Measurements from ENCODE around the gene TRAF7. TPM values are rescaled to one million over a fixed set of nuclear protein-coding genes. Genes with fewer than 3 reads are reported as not detected.
"Not testable (repeated sequence)": the region's sequence is repeated elsewhere in the genome, so short reads cannot be mapped to it uniquely, and the experiment has no call there.

TRAF7 gene
- total RNA-seq, 1 donor from 2014 or later, result 190 TPM

DNA sequence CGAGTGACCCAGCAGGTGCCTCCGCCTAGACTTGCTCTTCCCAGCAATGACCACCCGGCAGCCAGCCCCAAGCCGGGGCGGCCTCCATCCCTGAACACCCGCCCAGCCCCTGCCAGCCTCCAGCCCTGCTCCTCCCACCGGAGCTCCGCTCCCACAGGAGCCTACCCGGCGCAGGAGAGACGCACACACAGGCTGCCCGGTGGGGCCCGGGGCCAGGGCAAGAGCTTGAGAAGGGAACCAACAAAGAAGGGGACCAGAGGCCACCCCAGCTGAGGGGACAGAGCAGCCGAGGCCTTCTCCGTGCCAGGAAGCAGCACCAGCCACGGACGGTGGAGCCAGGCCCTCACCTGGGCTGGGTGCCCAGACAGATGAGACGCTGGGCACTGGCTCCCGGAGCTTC lies 33.7 kb upstream of the TRAF7 start:
- TF ChIP-seq, protein P1, sequence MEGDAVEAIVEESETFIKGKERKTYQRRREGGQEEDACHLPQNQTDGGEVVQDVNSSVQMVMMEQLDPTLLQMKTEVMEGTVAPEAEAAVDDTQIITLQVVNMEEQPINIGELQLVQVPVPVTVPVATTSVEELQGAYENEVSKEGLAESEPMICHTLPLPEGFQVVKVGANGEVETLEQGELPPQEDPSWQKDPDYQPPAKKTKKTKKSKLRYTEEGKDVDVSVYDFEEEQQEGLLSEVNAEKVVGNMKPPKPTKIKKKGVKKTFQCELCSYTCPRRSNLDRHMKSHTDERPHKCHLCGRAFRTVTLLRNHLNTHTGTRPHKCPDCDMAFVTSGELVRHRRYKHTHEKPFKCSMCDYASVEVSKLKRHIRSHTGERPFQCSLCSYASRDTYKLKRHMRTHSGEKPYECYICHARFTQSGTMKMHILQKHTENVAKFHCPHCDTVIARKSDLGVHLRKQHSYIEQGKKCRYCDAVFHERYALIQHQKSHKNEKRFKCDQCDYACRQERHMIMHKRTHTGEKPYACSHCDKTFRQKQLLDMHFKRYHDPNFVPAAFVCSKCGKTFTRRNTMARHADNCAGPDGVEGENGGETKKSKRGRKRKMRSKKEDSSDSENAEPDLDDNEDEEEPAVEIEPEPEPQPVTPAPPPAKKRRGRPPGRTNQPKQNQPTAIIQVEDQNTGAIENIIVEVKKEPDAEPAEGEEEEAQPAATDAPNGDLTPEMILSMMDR (IDR thresholded peaks at IDR 0.05; ENCODE audit: unreplicated experiment), result no peak
- H3K27ac Mint-ChIP-seq (ENCODE audit: unreplicated experiment), result no peak overlapping the region
- peaks cover 4% of the 10 kb centered on the region for H3K27me3 Mint-ChIP-seq (ENCODE audit: unreplicated experiment)

DNA sequence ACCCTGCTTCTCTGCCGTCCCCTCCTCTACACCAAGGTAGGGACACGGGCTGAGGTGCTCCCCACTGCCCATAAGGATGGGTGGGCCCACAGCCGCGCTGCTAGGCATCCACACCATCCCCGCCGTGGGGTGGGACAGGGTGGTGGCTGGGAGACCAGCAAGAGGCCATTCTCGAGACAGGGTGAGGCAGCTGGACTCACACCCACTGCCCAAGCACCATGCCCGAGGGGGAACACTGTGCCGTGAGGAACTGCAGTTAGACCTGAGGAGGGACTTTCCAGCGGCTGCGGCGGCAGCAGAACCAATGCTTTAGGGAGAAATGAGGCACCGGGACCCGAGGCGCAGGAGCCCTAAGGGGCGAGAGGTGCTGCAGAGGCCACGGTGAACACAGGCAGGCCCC lies 33.2 kb upstream of the TRAF7 start:
- H3K27ac Mint-ChIP-seq (ENCODE audit: unreplicated experiment), result no peak overlapping the region
- peaks cover 9% of the 10 kb centered on the region for H3K4me1 Mint-ChIP-seq (ENCODE audit: unreplicated experiment)
- no peaks in the 10 kb centered on the region for H3K9me3 Mint-ChIP-seq (ENCODE audit: unreplicated experiment)
- H3K4me3 Mint-ChIP-seq (ENCODE audit: unreplicated experiment), result no peak overlapping the region
- TF ChIP-seq, protein P1 (IDR thresholded peaks at IDR 0.05; ENCODE audit: unreplicated experiment), result no peak
- peaks cover 4% of the 10 kb centered on the region for H3K36me3 Mint-ChIP-seq (ENCODE audit: low read depth, unreplicated experiment)
- peaks cover 6% of the 10 kb centered on the region for H3K27me3 Mint-ChIP-seq (ENCODE audit: unreplicated experiment)
- no peak for DNase-seq (ENCODE audit: low spot score)

More for the DNA sequence above, 33.7 kb upstream of the TRAF7 start:
- Mint-ChIP-seq H3K4me3 (ENCODE audit: unreplicated experiment) (no peak overlapping the region), H3K4me1 (ENCODE audit: unreplicated experiment) (peaks cover 4% of the 10 kb centered on the region), H3K36me3 (ENCODE audit: low read depth, unreplicated experiment) (peaks cover 4% of the 10 kb centered on the region), H3K9me3 (ENCODE audit: unreplicated experiment) (no peaks in the 10 kb centered on the region)
- no peak for DNase-seq (ENCODE audit: low spot score)

DNA sequence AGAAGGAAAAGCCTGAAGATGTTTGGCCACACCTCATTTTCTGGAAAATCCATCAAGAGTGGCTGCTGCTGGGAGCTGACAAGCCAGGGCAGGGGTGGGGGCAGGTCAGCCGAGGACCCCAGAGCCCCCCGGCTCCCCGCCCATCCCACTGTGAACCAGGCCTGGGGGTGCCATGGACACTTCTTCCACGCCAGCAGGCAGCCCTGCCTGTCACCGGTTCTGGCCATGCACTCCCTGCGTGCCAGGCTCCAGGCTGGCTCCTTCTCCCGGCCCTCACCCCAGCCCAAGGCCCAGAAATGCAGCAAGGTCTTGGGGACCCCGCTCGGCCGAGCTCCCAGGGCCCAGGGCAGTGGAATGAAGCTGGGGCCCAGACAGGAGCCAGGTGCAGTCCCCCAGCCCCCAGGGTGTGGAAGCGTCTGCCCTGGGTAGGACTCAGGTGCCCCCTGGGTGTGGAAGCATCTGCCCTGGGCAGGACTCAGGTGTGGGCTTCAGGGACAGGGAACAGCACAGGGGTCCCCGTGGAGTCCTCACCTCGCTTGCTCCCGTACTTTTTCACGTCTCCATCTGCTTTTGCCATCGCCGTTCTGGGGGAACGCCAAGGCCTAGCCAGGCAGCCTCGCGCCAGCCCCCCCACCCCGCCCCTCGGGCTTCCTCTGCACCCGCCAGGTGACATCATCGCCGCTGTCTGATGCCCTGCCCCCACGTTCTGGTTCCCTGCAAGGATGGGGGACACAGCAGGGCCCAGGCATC lies 32.5 kb upstream of the TRAF7 start:
- H3K27me3 Mint-ChIP-seq (ENCODE audit: unreplicated experiment); DNase-seq (ENCODE audit: low spot score); H3K27ac Mint-ChIP-seq (ENCODE audit: unreplicated experiment); H3K4me3 Mint-ChIP-seq (ENCODE audit: unreplicated experiment); H3K36me3 Mint-ChIP-seq (ENCODE audit: low read depth, unreplicated experiment); H3K4me1 Mint-ChIP-seq (ENCODE audit: unreplicated experiment); H3K9me3 Mint-ChIP-seq (ENCODE audit: unreplicated experiment): not testable (repeated sequence)

DNA sequence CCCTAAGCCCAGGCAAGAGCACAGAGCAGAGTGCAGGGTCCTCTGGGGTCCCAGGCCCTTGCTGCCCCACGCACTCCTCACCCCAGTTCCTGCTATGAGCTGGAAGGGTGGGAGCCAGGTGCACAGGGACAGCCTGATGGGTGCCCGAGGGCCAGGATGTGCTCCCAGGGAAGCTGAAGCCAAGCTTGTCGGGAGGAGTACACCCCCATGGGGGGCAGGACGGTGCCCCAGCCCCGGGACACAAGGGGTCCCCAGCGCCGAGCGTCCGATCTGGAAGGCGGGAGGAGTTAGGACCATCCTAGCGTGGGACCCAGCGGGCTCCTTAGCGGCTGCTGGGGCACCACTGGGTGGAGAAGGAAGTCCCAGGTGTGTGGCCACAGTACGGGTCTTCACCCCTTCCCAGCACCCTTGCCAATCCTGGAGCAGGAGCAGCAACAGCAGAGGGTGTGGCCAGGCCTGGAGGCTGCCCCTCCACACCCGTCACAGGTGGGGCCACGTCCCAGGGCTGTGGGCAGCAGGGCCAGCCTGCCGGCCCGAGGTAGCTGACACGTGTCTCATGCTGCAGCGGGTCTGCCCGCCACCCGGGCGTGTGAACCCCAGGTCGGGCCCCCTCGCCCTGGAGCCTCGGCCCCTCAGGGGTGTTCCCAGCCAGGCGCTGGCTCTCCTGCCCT lies 31.7 kb upstream of the TRAF7 start:
- not testable (repeated sequence) for H3K27me3 Mint-ChIP-seq (ENCODE audit: unreplicated experiment); H3K4me3 Mint-ChIP-seq (ENCODE audit: unreplicated experiment); H3K27ac Mint-ChIP-seq (ENCODE audit: unreplicated experiment); H3K9me3 Mint-ChIP-seq (ENCODE audit: unreplicated experiment); DNase-seq (ENCODE audit: low spot score); H3K4me1 Mint-ChIP-seq (ENCODE audit: unreplicated experiment); H3K36me3 Mint-ChIP-seq (ENCODE audit: low read depth, unreplicated experiment)

DNA sequence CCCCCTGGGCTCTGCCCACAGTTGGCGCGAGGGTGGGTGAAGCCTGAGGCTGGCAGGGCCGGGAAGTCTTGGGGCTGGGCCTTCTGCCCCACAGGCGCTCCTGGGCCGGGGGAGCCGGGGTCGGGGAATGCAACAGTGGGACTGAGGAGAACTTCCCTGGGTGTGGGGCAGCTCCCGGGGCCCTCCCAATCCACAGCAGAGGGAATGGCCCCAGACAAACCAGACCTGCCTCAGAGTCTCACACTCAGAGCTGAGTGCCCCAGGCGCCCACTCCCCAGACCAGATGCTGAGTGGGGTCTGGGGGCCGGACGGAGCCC lies 31.2 kb upstream of the TRAF7 start:
- DNase-seq (ENCODE audit: low spot score); H3K27ac Mint-ChIP-seq (ENCODE audit: unreplicated experiment); H3K27me3 Mint-ChIP-seq (ENCODE audit: unreplicated experiment); H3K4me3 Mint-ChIP-seq (ENCODE audit: unreplicated experiment); H3K36me3 Mint-ChIP-seq (ENCODE audit: low read depth, unreplicated experiment); H3K4me1 Mint-ChIP-seq (ENCODE audit: unreplicated experiment); H3K9me3 Mint-ChIP-seq (ENCODE audit: unreplicated experiment): not testable (repeated sequence)

DNA sequence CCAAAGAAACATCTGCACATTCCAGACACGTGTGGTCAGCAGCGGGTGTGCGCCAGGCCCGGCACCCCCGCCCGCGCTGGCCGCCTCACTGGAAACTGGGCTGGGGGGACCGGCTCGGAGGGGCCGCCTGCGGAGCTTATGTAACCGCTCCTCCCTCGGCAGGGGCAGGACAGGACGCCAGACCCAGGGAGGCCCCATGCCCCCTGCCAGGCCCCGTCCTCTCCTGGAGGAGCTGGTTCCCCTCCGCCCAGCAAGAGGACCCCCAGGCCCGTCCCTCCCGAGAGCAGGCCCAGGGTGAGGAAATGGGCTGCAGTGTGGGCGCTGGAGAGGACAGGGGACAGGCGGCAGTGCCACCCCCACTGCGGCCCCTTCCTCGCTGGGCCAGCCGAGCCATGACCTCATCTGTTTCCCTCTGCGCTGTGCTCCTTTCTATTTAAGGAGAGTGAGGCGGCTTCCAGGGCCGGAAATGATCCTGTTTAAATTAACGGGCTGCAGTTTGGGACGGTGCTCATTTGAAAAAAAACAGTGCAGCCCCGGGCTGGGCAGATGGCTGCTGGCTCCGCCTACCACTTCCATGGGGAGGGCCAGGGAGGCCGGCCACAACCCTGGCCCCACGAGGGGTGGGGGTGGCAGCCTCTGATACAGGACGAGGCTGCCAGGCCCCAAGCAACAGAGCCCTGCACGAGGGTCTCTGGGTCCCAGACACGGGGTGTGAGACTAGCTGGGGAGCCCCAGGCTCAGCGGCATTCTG lies 30.7 kb upstream of the TRAF7 start:
- peak overlapping the region; percentile 74 for H3K27ac Mint-ChIP-seq (ENCODE audit: unreplicated experiment)
- H3K4me3 Mint-ChIP-seq (ENCODE audit: unreplicated experiment); DNase-seq (ENCODE audit: low spot score); H3K27me3 Mint-ChIP-seq (ENCODE audit: unreplicated experiment); H3K36me3 Mint-ChIP-seq (ENCODE audit: low read depth, unreplicated experiment); H3K4me1 Mint-ChIP-seq (ENCODE audit: unreplicated experiment); H3K9me3 Mint-ChIP-seq (ENCODE audit: unreplicated experiment): not testable (repeated sequence)

DNA sequence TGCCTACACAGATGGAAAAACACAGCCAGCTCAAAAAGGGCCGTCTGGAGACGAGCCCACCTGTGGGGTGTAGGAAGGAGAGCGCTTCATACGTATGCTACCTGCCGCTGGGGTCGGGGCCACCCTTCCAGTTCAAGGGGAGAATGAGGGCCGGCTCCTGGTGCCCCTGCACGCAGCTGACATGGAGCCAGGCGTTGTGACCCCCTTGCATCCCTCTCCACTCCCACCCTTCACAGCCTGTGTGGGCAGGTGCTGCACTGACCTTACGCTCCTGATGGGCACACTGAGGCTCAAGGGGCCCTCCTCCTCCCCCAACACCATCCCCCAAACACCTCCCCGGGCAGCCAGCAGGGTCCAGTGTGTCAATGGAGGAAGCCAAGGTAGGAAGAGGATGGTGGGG lies 30.0 kb upstream of the TRAF7 start:
- peak overlapping the region; percentile 74 for H3K27ac Mint-ChIP-seq (ENCODE audit: unreplicated experiment)
- H3K9me3 Mint-ChIP-seq (ENCODE audit: unreplicated experiment); H3K27me3 Mint-ChIP-seq (ENCODE audit: unreplicated experiment); H3K36me3 Mint-ChIP-seq (ENCODE audit: low read depth, unreplicated experiment); H3K4me1 Mint-ChIP-seq (ENCODE audit: unreplicated experiment); DNase-seq (ENCODE audit: low spot score); H3K4me3 Mint-ChIP-seq (ENCODE audit: unreplicated experiment): not testable (repeated sequence)

DNA sequence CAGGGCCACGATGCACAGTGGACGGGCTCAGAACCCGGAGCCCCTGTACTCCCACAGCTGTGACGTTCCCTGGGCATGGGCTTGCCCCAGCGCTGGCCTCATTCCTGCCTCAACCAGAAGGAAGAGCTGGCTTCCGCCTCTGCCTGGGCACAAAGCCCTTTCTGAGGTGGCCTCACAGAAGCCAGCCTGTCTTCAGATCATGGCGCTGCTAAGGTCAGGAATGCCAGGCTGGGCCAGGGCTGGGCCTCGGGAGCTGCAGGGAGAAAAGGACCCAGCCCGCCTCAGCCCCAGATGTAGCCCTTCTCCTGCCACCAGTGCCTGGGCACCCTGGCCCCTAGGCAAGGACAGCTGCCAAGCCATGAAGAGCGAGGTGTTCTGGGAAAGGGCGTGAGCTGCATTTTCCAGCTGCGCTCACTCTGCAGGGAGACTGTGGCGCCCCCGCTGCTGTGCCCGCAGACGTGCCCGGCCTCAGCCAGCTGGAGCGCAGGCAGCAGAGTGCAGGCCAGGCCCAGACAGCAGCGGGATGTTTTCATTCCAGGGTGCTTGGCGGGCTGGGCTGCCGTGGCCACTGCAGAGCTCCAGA lies 29.3 kb upstream of the TRAF7 start:
- DNase-seq (ENCODE audit: low spot score); H3K4me1 Mint-ChIP-seq (ENCODE audit: unreplicated experiment); H3K4me3 Mint-ChIP-seq (ENCODE audit: unreplicated experiment); H3K27me3 Mint-ChIP-seq (ENCODE audit: unreplicated experiment); H3K27ac Mint-ChIP-seq (ENCODE audit: unreplicated experiment); H3K36me3 Mint-ChIP-seq (ENCODE audit: low read depth, unreplicated experiment); H3K9me3 Mint-ChIP-seq (ENCODE audit: unreplicated experiment): not testable (repeated sequence)

DNA sequence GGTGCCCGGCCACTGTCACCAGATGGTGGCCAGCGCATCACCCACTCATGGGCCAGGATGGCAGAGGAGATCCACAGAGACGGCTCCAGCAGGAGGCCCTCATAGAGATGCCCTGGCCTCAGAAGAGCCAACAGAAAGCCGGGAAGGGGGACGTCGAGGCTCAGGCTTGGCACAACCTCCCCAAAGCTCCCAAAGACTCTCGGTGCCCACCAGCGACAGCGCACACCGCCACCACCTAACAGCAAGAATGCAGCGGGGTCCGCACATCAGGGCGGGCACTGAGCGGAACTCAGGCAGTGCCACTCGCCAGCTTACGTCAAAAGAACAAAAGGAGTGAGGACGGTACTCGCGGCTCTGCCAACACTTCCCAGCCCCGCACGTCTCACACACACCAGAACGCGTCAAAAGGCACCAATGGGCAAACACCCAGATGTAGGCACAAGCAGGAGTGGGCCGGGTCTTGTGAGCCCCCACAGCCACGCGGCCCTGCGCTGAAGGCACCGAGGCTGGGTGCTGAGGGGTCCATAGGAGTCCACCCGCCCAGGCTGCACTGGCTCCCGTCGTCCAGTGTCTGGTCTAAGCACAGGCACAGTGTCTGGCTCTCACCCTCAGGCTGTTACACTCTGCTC lies 28.5 kb upstream of the TRAF7 start:
- not testable (repeated sequence) for H3K27ac Mint-ChIP-seq (ENCODE audit: unreplicated experiment); H3K27me3 Mint-ChIP-seq (ENCODE audit: unreplicated experiment); H3K9me3 Mint-ChIP-seq (ENCODE audit: unreplicated experiment); H3K4me1 Mint-ChIP-seq (ENCODE audit: unreplicated experiment); H3K4me3 Mint-ChIP-seq (ENCODE audit: unreplicated experiment); H3K36me3 Mint-ChIP-seq (ENCODE audit: low read depth, unreplicated experiment); DNase-seq (ENCODE audit: low spot score)

Measured in endothelial cell (in vitro differentiated cells).